Colonic mucosa (tissue), 4 donors: Measurements from ENCODE around the gene TARS3. TPM values are rescaled to one million over a fixed set of nuclear protein-coding genes. Genes with fewer than 3 reads are reported as not detected.
A peak's percentile ranks its signal among the peaks of the same experiment; 100 is the strongest.

Source experiments
- DNase-seq: peaks from one replicate; pipeline ENCODE4 v3.0.0-alpha.2; 2020
- H3K27ac ChIP-seq: fragments of 200-600 bp; one replicate; pipeline ENCODE4 v1.8.0; 2021
- H3K27me3 ChIP-seq: fragments of 200-600 bp; one replicate; pipeline ENCODE4 v1.8.0; 2021
- H3K36me3 ChIP-seq: fragments of 200-600 bp; one replicate; pipeline ENCODE4 v1.8.0; 2021
- H3K4me1 ChIP-seq: fragments of 200-600 bp; one replicate; pipeline ENCODE4 v1.8.0; 2021; ENCODE audit warnings: mild to moderate bottlenecking
- H3K4me3 ChIP-seq: fragments of 200-600 bp; one replicate; pipeline ENCODE4 v1.8.0; 2021
- H3K9ac ChIP-seq, 2 donors: one replicate each; pipeline ENCODE4 v1.7.0; 2013; ENCODE audit warnings: control low read depth in 2 of 2, low read depth in 2 of 2, low read length in 2 of 2
- H3K9me3 ChIP-seq: fragments of 200-600 bp; one replicate; pipeline ENCODE4 v1.8.0; 2021
- CTCF ChIP-seq: fragments of 200-600 bp; IDR thresholded peaks from one replicate; pipeline ENCODE4 v1.8.0; 2022; ENCODE audit warnings: antibody characterized with exemption, mild to moderate bottlenecking
- intact Hi-C: fragments of 100-400 bp; cut with DNase I; formaldehyde crosslinking; loops from one replicate; pipeline ENCODE4 v1.14.1; 2022
- total RNA-seq, 2 donors: library from RNA; stranded (reverse); fragmentation: NEBNext Ultra II Directional in 1 of 2; extraction: Animal tissue kit (Norgen Biotek cat#: 25700) in 1 of 2; gene quantifications; one replicate each; pipeline ENCODE4 v1.2.1, GENCODE V29; 2021
- donor health status: healthy.
- donor health status: DM: no; HTN: no; CAD: no.
- donor health status: DM: no; HTN: no; CAD: no.

TARS3 gene
- total RNA-seq, 2 donors from 2014 or later: 8.7 to 8.8 TPM

- Histone ChIP-seq H3K9me3 (no peaks in the 10 kb centered on the region), H3K36me3 (no peaks in the 10 kb centered on the region), H3K4me3 (peak within 1 kb of the TSS; percentile 71), H3K27me3 (no peaks in the 10 kb centered on the region), H3K27ac (peak within 1 kb of the TSS; percentile 96), H3K9ac (peak within 1 kb of the TSS; percentile 92 to 97), H3K4me1 (peaks cover 6% of the 10 kb centered on the region)
- intact Hi-C loops: no loop called here
- DNase-seq: peak; percentile 92
- TF ChIP-seq CTCF: peak; percentile 85
Measured at GRCh38 chr15:101652098-101652785, 72.0 kb downstream of the TARS3 start, which contains the start of gene TM2D3. Gene TM2D3 (minus strand): TSS chr15:101652381. CDS start chr15:101652361, 20 bp downstream.

GRCh38 chr15:101651554-101652097 lies 72.6 kb downstream of the TARS3 start:
- peak overlapping the region; percentile 96 for H3K27ac ChIP-seq
- intact Hi-C loops: no loop called here
- peak overlapping the region; percentile 92 to 97 for H3K9ac ChIP-seq
- peaks cover 6% of the 10 kb centered on the region for H3K4me1 ChIP-seq
- H3K36me3 ChIP-seq: no peaks in the 10 kb centered on the region
- peak overlapping the region; percentile 71 for H3K4me3 ChIP-seq
- no peak for TF ChIP-seq CTCF
- peak; percentile 67 for DNase-seq
- H3K27me3 ChIP-seq: no peaks in the 10 kb centered on the region
- no peaks in the 10 kb centered on the region for H3K9me3 ChIP-seq

GRCh38 chr15:101650145-101650544 lies 74.1 kb downstream of the TARS3 start:
- TF ChIP-seq CTCF: no peak
- Histone ChIP-seq H3K36me3 (peaks cover 5% of the 10 kb centered on the region), H3K4me1 (peaks cover 6% of the 10 kb centered on the region), H3K9me3 (no peaks in the 10 kb centered on the region), H3K27ac (no peak overlapping the region), H3K4me3 (no peak overlapping the region), H3K9ac (no peak overlapping the region), H3K27me3 (no peaks in the 10 kb centered on the region)
- intact Hi-C loops: no loop called here
- no peak for DNase-seq

- no peak overlapping the region for H3K4me3 ChIP-seq
- intact Hi-C loops: no loop called here
- H3K4me1 ChIP-seq: peaks cover 5% of the 10 kb centered on the region
- H3K27me3 ChIP-seq: no peaks in the 10 kb centered on the region
- no peak for DNase-seq
- TF ChIP-seq CTCF: no peak
- H3K9ac ChIP-seq: no peak overlapping the region
- H3K36me3 ChIP-seq: peaks cover 11% of the 10 kb centered on the region
- no peak overlapping the region for H3K27ac ChIP-seq
- no peaks in the 10 kb centered on the region for H3K9me3 ChIP-seq
Measured at GRCh38 chr15:101648356-101648755, 75.9 kb downstream of the TARS3 start.

- Histone ChIP-seq H3K9ac (no peak overlapping the region), H3K27ac (no peak overlapping the region), H3K4me3 (no peak overlapping the region), H3K36me3 (peaks cover 11% of the 10 kb centered on the region), H3K9me3 (no peaks in the 10 kb centered on the region), H3K27me3 (no peaks in the 10 kb centered on the region), H3K4me1 (no peaks in the 10 kb centered on the region)
- TF ChIP-seq CTCF: no peak
- DNase-seq: no peak
- intact Hi-C loops: no loop called here
Measured at GRCh38 chr15:101647251-101647650, 77.0 kb downstream of the TARS3 start.
